GM12892 (cell line): ENCODE measurements around the gene ZNF556. TPM values are rescaled to one million over a fixed set of nuclear protein-coding genes. Genes with fewer than 3 reads are reported as not detected.

Source experiments
- DNase-seq: peaks from one replicate; pipeline ENCODE4 v3.0.0; 2011; ENCODE audit not compliant: insufficient read length
- FAIRE-seq: peaks from 2 replicates; lab custom pipeline; 2011; peaks lifted over from hg19 to GRCh38; lab: Jason Lieb, UNC
- POLR2A ChIP-seq: IDR thresholded peaks from 2 replicates; pipeline ENCODE4 v1.6.1; 2011; ENCODE audit warnings: low read depth, low read length, control low read depth
- POLR2AphosphoS5 ChIP-seq: IDR thresholded peaks from 2 replicates; pipeline ENCODE4 v1.6.1; 2011; ENCODE audit warnings: low read depth, low read length, control low read depth
- TAF1 ChIP-seq: IDR thresholded peaks from 2 replicates; pipeline ENCODE4 v1.6.1; 2011; ENCODE audit warnings: low read depth, mild to moderate bottlenecking, control low read depth, low read length, borderline replicate concordance
- polyA plus RNA-seq: library from polyadenylated mRNA; unstranded; fragments of >200 nt; gene quantifications from one replicate; pipeline ENCODE4 v1.2.1, GENCODE V29; 2012; ENCODE audit warnings: missing spikeins, inconsistent platforms; ENCODE audit not compliant: missing spikeins

ZNF556 gene
- polyA plus RNA-seq = not detected

DNA sequence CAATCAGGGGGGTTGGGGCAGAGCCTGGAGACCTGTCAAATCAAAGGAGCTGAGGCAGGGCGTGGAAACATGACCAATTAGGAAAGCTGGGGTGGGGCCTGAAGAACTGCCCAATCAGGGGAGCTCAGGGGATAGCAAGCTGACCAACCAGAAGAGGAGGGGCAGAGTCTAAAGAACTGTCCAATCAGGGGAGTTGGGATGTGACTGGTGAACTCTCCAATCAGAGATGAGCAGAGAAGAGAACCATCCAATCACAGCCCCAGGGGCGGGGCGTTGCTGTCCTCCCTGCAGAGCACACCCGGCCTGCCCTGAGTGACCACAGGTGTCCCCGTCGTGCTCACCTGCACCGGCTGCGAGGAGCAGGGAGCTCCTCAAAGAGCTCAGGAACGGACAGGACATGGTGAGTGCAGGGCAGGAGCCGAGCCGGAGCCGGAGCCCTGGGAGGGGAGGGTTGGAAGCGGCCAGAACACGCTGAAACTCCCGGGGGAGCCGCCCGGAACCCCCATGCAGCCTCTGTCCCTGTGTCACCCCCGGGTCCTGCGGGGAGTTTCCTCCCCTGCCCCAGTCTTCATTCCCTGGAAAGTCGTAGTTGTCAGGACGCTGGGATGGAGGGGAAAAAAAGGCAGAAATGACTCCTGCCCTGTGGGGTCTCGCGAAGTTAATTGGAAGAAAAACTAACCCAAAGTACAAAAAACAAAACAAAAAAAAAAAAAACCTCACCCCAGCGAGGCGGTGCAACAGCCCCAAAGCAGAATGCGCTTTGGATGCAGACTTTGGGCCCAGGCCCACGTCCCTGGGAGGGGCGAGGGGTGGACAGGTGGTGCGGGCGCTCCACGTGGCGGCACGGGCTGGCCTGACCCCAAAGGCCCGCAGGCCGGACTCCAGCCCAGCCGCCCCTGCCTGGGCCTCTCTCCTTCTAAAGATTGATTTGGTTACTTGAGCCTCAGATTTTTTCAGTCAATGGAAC is at the start of gene ZNF556:
Gene ZNF556 (plus strand): TSS at position 311 of the 967 bp plus-strand sequence. CDS start 87 bp downstream, at position 398.
- no peak for FAIRE-seq
- TF ChIP-seq TAF1 (no peak), POLR2A (no peak), POLR2AphosphoS5 (no peak)
- DNase-seq = peak; percentile 20

DNA sequence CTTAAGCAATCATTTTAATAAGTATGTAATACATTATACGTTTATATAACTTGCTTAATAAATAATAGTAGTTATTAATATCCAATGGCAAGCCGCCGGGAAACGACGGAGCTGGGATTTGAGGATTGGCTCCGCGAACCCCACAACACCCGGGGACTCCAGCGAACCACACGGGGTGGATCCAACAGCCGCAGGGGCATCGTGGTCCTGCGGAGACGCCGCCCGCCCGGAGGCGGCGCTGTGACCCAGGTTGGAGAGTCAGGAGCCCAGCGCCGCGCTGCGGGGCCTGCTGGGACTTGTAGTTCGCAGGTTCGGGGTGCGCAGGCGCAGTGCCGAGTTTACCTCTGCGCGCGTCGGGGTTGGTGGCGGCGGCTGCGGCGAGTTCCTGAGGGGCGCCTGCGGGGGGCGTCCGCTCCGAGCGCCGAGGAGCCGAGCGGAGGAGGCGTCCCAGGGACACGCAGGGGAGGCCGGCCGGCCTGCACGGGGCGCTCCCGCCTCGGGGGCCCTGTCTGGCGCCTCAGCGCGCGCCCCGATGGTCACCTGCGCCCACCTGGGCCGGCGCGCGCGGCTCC is 47.5 kb upstream of the ZNF556 start, which contains the start of gene ZNF554:
Gene ZNF554 (plus strand): TSS at position 329 of the 572 bp plus-strand sequence. CDS start 204 bp downstream, at position 533.
- DNase-seq (peak; percentile 92), FAIRE-seq (peak; percentile 99)
- no peak for TF ChIP-seq TAF1
- no peak; the same call in 1 of the 2 replicates for TF ChIP-seq POLR2A
- TF ChIP-seq POLR2AphosphoS5 = no peak

- DNase-seq (peak; percentile 30), FAIRE-seq (peak; percentile 27)
- TF ChIP-seq POLR2AphosphoS5 = no peak
- TF ChIP-seq POLR2A = no peak
- TF ChIP-seq TAF1 = no peak
Observed at GRCh38 chr19:2820112-2820702, 46.9 kb upstream of the ZNF556 start.

GRCh38 chr19:2822846-2823245 is 44.3 kb upstream of the ZNF556 start:
- no peak for TF ChIP-seq POLR2A
- no peak for TF ChIP-seq TAF1
- TF ChIP-seq POLR2AphosphoS5 = no peak
- DNase-seq (no peak), FAIRE-seq (no peak)

DNA sequence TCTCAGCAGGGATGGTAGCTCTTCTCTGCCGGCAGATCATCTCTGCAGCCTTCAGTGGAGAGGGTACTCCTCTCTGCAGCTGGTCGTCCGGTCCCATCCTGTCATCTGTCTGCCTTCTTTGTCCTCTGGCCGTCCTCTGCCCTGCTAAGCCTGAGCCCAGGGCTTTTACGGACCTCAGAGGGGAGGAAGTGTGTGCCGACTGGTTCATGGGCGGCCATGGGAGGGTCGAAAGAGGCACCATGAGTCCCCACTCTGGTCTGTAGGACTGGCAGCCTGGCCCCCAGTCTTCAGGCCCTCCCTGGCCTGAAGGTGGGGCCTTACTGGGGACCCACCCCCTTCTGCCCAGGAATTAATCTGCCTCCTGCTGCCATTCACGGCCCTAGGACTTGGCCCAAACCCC is 43.5 kb upstream of the ZNF556 start:
- FAIRE-seq = no peak

GRCh38 chr19:2824129-2824528 is 43.0 kb upstream of the ZNF556 start:
- TF ChIP-seq POLR2A (no peak), TAF1 (no peak), POLR2AphosphoS5 (no peak)
- FAIRE-seq (no peak), DNase-seq (no peak)

More for the DNA sequence above, 43.5 kb upstream of the ZNF556 start:
- DNase-seq = no peak
- TF ChIP-seq POLR2AphosphoS5 (no peak), TAF1 (no peak), POLR2A (no peak)

DNA sequence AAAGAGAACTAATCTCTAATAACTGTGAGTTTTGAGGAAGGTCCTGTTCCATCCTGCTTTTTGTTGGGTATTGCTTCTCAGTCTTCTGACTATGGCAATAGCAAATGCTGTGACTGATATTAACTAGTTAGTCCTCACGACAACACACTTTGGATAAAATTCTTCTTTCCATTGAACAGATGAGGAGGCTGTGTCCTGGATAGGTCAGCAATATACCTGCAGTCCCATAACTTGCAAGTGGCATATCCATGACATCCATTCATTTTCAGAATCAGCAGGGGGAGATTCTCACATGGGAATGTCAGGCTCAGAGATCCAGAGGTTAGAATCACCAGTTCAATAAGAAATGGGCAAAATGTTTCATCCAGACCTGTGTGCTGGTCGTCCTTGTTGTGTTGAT is 40.1 kb upstream of the ZNF556 start:
- DNase-seq (no peak), FAIRE-seq (no peak)
- TF ChIP-seq POLR2AphosphoS5 (no peak), POLR2A (no peak), TAF1 (no peak)

- no peak for TF ChIP-seq POLR2AphosphoS5
- no peak for TF ChIP-seq POLR2A
- no peak for TF ChIP-seq TAF1
- DNase-seq (no peak), FAIRE-seq (peak; percentile 24)
Observed at GRCh38 chr19:2827840-2828489, 39.2 kb upstream of the ZNF556 start.

DNA sequence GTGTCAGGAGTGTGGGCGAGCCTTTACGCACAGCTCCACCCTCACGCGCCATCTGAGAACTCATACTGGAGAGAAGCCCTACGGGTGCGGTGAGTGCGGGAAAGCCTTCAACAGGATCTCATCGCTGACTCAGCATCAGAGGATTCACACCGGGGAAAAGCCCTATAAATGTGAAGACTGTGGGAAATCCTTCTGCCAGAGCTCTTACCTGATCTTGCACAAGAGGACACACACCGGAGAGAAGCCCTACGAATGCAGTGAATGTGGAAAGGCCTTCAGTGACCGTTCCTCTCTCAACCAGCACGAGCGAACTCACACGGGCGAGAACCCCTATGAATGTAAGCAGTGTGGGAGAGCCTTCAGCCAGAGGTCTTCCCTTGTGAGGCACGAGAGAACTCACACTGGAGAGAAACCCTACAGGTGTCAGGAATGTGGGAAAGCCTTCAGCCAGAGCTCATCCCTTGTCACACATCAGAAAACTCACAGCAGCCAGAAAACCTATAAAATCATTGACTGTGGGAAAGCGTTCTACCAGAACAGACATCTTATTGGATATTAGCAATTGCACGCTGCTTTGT is 32.8 kb upstream of the ZNF556 start:
- DNase-seq (no peak), FAIRE-seq (no peak)
- TF ChIP-seq POLR2A = no peak
- no peak for TF ChIP-seq POLR2AphosphoS5
- no peak for TF ChIP-seq TAF1

GRCh38 chr19:2837430-2837829 is 29.7 kb upstream of the ZNF556 start:
- FAIRE-seq (no peak), DNase-seq (no peak)
- TF ChIP-seq POLR2A (no peak), POLR2AphosphoS5 (no peak), TAF1 (no peak)
